ENCODE results near the gene NUFIP1. TPM values are rescaled to one million over a fixed set of nuclear protein-coding genes. Genes with fewer than 3 reads are reported as not detected.

The NUFIP1 gene
- total and polyA plus RNA-seq, 2 donors (not counting 1 experiment from before 2014, with no cell fraction given): 3.5 to 5.3 TPM

DNA sequence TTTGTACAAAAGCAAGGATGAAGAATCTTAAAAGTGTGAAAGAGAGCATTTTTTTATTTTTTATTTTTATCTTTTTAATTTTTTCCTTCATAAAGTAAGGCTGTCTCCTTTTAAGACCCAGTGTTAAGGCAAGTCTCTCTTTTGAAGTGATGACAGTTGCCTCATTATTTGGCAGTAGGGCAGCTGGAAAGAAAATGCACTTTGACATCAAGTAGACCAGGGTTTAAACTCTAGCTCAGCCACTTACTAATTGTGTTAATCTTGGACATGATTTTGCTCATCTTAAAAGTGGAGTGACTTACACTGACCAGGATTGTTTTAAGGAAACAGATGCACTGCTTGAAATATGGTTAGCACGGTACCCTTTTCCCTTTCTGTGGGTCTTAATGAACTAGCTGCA lies 18.6 kb upstream of the NUFIP1 start:
- Histone ChIP-seq H3K36me3 (ENCODE audit: control insufficient read depth, insufficient read depth, low read length) (peaks cover 2% of the 10 kb centered on the region), H2AFZ (ENCODE audit: low read length) (no peak overlapping the region)
- DNase-seq (ENCODE audit: low read depth in 2 of 2): no peak

GRCh38 chr13:45007225-45007624 lies 18.0 kb upstream of the NUFIP1 start:
- no peak for DNase-seq (ENCODE audit: low read depth in 2 of 2)
- TF ChIP-seq EZH2 (IDR thresholded peaks at IDR 0.05; ENCODE audit: low read length, missing control alignments): no peak
- TF ChIP-seq, protein P1, sequence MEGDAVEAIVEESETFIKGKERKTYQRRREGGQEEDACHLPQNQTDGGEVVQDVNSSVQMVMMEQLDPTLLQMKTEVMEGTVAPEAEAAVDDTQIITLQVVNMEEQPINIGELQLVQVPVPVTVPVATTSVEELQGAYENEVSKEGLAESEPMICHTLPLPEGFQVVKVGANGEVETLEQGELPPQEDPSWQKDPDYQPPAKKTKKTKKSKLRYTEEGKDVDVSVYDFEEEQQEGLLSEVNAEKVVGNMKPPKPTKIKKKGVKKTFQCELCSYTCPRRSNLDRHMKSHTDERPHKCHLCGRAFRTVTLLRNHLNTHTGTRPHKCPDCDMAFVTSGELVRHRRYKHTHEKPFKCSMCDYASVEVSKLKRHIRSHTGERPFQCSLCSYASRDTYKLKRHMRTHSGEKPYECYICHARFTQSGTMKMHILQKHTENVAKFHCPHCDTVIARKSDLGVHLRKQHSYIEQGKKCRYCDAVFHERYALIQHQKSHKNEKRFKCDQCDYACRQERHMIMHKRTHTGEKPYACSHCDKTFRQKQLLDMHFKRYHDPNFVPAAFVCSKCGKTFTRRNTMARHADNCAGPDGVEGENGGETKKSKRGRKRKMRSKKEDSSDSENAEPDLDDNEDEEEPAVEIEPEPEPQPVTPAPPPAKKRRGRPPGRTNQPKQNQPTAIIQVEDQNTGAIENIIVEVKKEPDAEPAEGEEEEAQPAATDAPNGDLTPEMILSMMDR (conservative IDR thresholded peaks at IDR 0.05 in 1 of 2, IDR thresholded peaks at IDR 0.05 in 1 of 2; ENCODE audit: low read depth in 1 of 2, low read length in 2 of 2): no peak
- no peaks in the 10 kb centered on the region for H3K79me2 ChIP-seq (ENCODE audit: control insufficient read depth, insufficient read depth, low read length)
- H3K9me3 ChIP-seq (ENCODE audit: control insufficient read depth, insufficient read depth, low read depth, low read length): no peaks in the 10 kb centered on the region
- no peak overlapping the region for H3K4me3 ChIP-seq (replicated peaks in 1 of 4; ENCODE audit: control extremely low read depth in 1 of 4, insufficient read depth in 1 of 4, low read depth in 3 of 4, low read length in 4 of 4)
- peaks cover 3% of the 10 kb centered on the region for H3K36me3 ChIP-seq (ENCODE audit: control insufficient read depth, insufficient read depth, low read length)
- H4K20me1 ChIP-seq (ENCODE audit: control insufficient read depth, extremely low read depth, insufficient read depth, low read length): no peaks in the 10 kb centered on the region
- no peaks in the 10 kb centered on the region for H3K27me3 ChIP-seq (ENCODE audit: control insufficient read depth, insufficient read depth, low read length)
- H3K4me2 ChIP-seq (ENCODE audit: extremely low read depth, insufficient read depth, low read length): no peak overlapping the region
- no peak overlapping the region for H3K27ac ChIP-seq (ENCODE audit: insufficient read depth, low read length)
- H2AFZ ChIP-seq (ENCODE audit: low read length): no peak overlapping the region
- no peaks in the 10 kb centered on the region for H3K4me1 ChIP-seq (ENCODE audit: control insufficient read depth, extremely low read depth, insufficient read depth, low read length)
- no peak overlapping the region for H3K9ac ChIP-seq (ENCODE audit: insufficient read depth, low read length)

More for the DNA sequence above, 18.6 kb upstream of the NUFIP1 start:
- no peaks in the 10 kb centered on the region for H3K9me3 ChIP-seq (ENCODE audit: control insufficient read depth, insufficient read depth, low read depth, low read length)
- no peak overlapping the region for H3K4me2 ChIP-seq (ENCODE audit: extremely low read depth, insufficient read depth, low read length)
- H4K20me1 ChIP-seq (ENCODE audit: control insufficient read depth, extremely low read depth, insufficient read depth, low read length): no peaks in the 10 kb centered on the region
- TF ChIP-seq, protein P1 (conservative IDR thresholded peaks at IDR 0.05 in 1 of 2, IDR thresholded peaks at IDR 0.05 in 1 of 2; ENCODE audit: low read depth in 1 of 2, low read length in 2 of 2): no peak
- no peak for TF ChIP-seq EZH2 (IDR thresholded peaks at IDR 0.05; ENCODE audit: low read length, missing control alignments)
- no peaks in the 10 kb centered on the region for H3K79me2 ChIP-seq (ENCODE audit: control insufficient read depth, insufficient read depth, low read length)
- H3K9ac ChIP-seq (ENCODE audit: insufficient read depth, low read length): no peak overlapping the region
- no peaks in the 10 kb centered on the region for H3K4me1 ChIP-seq (ENCODE audit: control insufficient read depth, extremely low read depth, insufficient read depth, low read length)
- no peak overlapping the region for H3K4me3 ChIP-seq (replicated peaks in 1 of 4; ENCODE audit: control extremely low read depth in 1 of 4, insufficient read depth in 1 of 4, low read depth in 3 of 4, low read length in 4 of 4)
- H3K27me3 ChIP-seq (ENCODE audit: control insufficient read depth, insufficient read depth, low read length): no peaks in the 10 kb centered on the region
- H3K27ac ChIP-seq (ENCODE audit: insufficient read depth, low read length): no peak overlapping the region

DNA sequence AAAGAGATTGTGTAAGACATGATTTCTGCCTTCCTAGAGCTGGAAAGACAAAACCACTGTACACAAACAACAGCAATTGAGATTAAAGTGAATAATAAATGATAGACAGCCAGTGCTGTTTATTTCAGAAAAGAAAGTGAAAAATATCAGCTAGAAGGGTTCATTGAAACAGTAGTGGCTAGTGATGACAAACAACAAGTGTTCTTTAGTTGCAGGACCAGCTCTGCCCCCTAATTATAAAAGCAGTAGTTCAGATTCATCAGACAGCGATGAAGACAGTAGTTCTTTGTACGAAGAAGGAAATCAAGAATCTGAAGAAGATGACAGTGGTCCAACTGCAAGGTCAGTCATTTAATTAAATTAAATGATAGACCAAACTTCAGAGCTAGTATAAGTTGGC lies 14.8 kb upstream of the NUFIP1 start:
- peaks cover 3% of the 10 kb centered on the region for H3K36me3 ChIP-seq (ENCODE audit: control insufficient read depth, insufficient read depth, low read length)
- no peaks in the 10 kb centered on the region for H3K9me3 ChIP-seq (ENCODE audit: control insufficient read depth, insufficient read depth, low read depth, low read length)
- H3K4me3 ChIP-seq (replicated peaks in 1 of 4; ENCODE audit: control extremely low read depth in 1 of 4, insufficient read depth in 1 of 4, low read depth in 3 of 4, low read length in 4 of 4): no peak overlapping the region
- no peak overlapping the region for H2AFZ ChIP-seq (ENCODE audit: low read length)
- H3K4me1 ChIP-seq (ENCODE audit: control insufficient read depth, extremely low read depth, insufficient read depth, low read length): no peaks in the 10 kb centered on the region
- no peak for TF ChIP-seq EZH2 (IDR thresholded peaks at IDR 0.05; ENCODE audit: low read length, missing control alignments)
- TF ChIP-seq, protein P1 (conservative IDR thresholded peaks at IDR 0.05 in 1 of 2, IDR thresholded peaks at IDR 0.05 in 1 of 2; ENCODE audit: low read depth in 1 of 2, low read length in 2 of 2): no peak
- H4K20me1 ChIP-seq (ENCODE audit: control insufficient read depth, extremely low read depth, insufficient read depth, low read length): no peaks in the 10 kb centered on the region
- DNase-seq (ENCODE audit: low read depth in 2 of 2): no peak
- H3K4me2 ChIP-seq (ENCODE audit: extremely low read depth, insufficient read depth, low read length): no peak overlapping the region
- H3K9ac ChIP-seq (ENCODE audit: insufficient read depth, low read length): no peak overlapping the region
- no peaks in the 10 kb centered on the region for H3K27me3 ChIP-seq (ENCODE audit: control insufficient read depth, insufficient read depth, low read length)
- H3K79me2 ChIP-seq (ENCODE audit: control insufficient read depth, insufficient read depth, low read length): no peaks in the 10 kb centered on the region
- H3K27ac ChIP-seq (ENCODE audit: insufficient read depth, low read length): no peak overlapping the region

Data from fibroblast of lung (primary cell).